ENCODE results near the gene CPN2. TPM values are rescaled to one million over a fixed set of nuclear protein-coding genes. Genes with fewer than 3 reads are reported as not detected.
A peak's percentile ranks its signal among the peaks of the same experiment; 100 is the strongest.

Gene CPN2
- total and polyA plus RNA-seq, 2 of the 13 experiments (the other 11 are each of a cell fraction or from before 2014, with no cell fraction given) = 26.7 to 27.7 TPM

DNA sequence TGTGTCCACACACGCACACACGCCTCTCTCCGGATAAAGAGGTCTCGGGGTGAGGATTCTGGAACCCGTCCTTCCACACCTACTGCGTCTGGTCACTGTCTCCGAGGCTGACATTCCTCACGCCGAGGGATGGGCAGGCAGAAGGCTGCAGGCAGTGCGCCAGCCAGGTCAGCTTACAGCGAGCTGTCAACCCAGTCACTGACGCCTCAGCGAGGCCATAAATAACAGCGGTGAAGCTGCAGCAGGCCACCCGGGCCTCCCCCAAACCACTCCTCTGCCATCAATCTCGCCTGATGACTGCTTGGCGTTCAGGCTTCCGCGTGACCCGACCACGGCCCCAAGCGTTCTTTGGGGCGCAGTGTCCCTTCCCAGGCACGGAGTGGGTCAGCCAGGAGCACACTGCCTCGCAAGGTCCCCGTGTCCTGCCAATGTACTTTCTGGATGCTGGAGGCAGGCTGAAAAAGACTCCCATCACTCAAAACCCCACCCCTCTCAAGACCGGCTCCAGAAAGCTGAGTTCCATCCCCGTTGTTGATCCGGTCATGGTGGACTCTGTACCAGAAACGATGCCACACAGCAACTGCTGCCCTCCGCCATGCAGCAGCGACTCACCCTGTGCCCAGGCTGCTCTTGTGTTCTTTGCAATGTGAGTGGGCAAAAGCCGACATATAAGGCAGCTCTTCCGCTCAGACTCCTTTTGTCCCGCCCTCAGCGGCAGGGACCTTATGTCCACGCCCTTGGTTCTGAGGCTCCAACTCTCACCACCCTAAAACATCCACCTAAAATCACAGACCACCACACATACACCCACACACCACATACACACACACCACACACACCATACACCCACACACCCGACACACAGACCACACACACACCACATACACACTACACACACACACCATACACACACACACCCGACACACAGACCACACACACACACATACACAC is 27.1 kb downstream of the CPN2 start (continued):
- TF ChIP-seq RERE (CRISPR knock-in tag; IDR thresholded peaks at IDR 0.05; ENCODE audit: low read depth) = no peak
- no peak for TF ChIP-seq TCF7 (IDR thresholded peaks at IDR 0.05; ENCODE audit: low read depth)
- TF ChIP-seq, protein P1, sequence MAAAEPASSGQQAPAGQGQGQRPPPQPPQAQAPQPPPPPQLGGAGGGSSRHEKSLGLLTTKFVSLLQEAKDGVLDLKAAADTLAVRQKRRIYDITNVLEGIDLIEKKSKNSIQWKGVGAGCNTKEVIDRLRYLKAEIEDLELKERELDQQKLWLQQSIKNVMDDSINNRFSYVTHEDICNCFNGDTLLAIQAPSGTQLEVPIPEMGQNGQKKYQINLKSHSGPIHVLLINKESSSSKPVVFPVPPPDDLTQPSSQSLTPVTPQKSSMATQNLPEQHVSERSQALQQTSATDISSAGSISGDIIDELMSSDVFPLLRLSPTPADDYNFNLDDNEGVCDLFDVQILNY (CRISPR knock-in tag; conservative IDR thresholded peaks at IDR 0.05) = no peak
- TF ChIP-seq RAD21 (CRISPR knock-in tag; IDR thresholded peaks at IDR 0.05) = no peak
- no peak for TF ChIP-seq RFX5 (IDR thresholded peaks at IDR 0.05; ENCODE audit: low read depth, low read length)
- TF ChIP-seq KAT8 (CRISPR knock-in tag; IDR thresholded peaks at IDR 0.05) = no peak
- TF ChIP-seq YEATS4 (CRISPR knock-in tag; IDR thresholded peaks at IDR 0.05; ENCODE audit: borderline replicate concordance) = no peak
- no peak for TF ChIP-seq MLLT10 (CRISPR knock-in tag; IDR thresholded peaks at IDR 0.05)
- peak; percentile 23 for TF ChIP-seq XRCC5 (optimal IDR thresholded peaks at IDR 0.05; ENCODE audit: low read length)
- TF ChIP-seq, protein P2, sequence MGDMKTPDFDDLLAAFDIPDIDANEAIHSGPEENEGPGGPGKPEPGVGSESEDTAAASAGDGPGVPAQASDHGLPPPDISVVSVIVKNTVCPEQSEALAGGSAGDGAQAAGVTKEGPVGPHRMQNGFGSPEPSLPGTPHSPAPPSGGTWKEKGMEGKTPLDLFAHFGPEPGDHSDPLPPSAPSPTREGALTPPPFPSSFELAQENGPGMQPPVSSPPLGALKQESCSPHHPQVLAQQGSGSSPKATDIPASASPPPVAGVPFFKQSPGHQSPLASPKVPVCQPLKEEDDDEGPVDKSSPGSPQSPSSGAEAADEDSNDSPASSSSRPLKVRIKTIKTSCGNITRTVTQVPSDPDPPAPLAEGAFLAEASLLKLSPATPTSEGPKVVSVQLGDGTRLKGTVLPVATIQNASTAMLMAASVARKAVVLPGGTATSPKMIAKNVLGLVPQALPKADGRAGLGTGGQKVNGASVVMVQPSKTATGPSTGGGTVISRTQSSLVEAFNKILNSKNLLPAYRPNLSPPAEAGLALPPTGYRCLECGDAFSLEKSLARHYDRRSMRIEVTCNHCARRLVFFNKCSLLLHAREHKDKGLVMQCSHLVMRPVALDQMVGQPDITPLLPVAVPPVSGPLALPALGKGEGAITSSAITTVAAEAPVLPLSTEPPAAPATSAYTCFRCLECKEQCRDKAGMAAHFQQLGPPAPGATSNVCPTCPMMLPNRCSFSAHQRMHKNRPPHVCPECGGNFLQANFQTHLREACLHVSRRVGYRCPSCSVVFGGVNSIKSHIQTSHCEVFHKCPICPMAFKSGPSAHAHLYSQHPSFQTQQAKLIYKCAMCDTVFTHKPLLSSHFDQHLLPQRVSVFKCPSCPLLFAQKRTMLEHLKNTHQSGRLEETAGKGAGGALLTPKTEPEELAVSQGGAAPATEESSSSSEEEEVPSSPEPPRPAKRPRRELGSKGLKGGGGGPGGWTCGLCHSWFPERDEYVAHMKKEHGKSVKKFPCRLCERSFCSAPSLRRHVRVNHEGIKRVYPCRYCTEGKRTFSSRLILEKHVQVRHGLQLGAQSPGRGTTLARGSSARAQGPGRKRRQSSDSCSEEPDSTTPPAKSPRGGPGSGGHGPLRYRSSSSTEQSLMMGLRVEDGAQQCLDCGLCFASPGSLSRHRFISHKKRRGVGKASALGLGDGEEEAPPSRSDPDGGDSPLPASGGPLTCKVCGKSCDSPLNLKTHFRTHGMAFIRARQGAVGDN (CRISPR knock-in tag; IDR thresholded peaks at IDR 0.05) = peak; percentile 80
- TF ChIP-seq BRCA1 (CRISPR knock-in tag; IDR thresholded peaks at IDR 0.05) = no peak
- TF ChIP-seq, protein P3, sequence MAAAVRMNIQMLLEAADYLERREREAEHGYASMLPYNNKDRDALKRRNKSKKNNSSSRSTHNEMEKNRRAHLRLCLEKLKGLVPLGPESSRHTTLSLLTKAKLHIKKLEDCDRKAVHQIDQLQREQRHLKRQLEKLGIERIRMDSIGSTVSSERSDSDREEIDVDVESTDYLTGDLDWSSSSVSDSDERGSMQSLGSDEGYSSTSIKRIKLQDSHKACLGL (CRISPR knock-in tag; IDR thresholded peaks at IDR 0.05) = no peak
- TF ChIP-seq CC2D1A (CRISPR knock-in tag; IDR thresholded peaks at IDR 0.05) = no peak
- TF ChIP-seq ARID2 (CRISPR knock-in tag; IDR thresholded peaks at IDR 0.05; ENCODE audit: borderline replicate concordance) = no peak
- TF ChIP-seq FOXA3 (CRISPR knock-in tag; IDR thresholded peaks at IDR 0.05) = 0 out of 2 replicates have a peak, but pooled peaks have one; percentile 4
- TF ChIP-seq ZNF768 (CRISPR knock-in tag; IDR thresholded peaks at IDR 0.05) = no peak
- no peak for TF ChIP-seq AKAP8 (CRISPR knock-in tag; IDR thresholded peaks at IDR 0.05)
- TF ChIP-seq PAWR (CRISPR knock-in tag; IDR thresholded peaks at IDR 0.05; ENCODE audit: borderline replicate concordance) = no peak
- TF ChIP-seq GATAD1 (CRISPR knock-in tag; IDR thresholded peaks at IDR 0.05) = no peak
- no peak for TF ChIP-seq RXRA (CRISPR knock-in tag; IDR thresholded peaks at IDR 0.05)
